GM18909 (cell line): ENCODE measurements around the gene PAPSS2.
"Not testable (repeated sequence)": the region's sequence is repeated elsewhere in the genome, so short reads cannot be mapped to it uniquely, and the experiment has no call there.

Experiments used
- ATAC-seq: cut with Tn5 transposase; IDR thresholded peaks from one replicate; pipeline ENCODE4 v1.9.1; 2021; ENCODE audit warnings: mild to moderate bottlenecking; ENCODE audit not compliant: unreplicated experiment, poor library complexity

PAPSS2 gene

GRCh38 chr10:87700031-87700796, 40.5 kb downstream of the PAPSS2 start:
- ATAC-seq: no peak

- ATAC-seq: no peak
Measured at GRCh38 chr10:87702260-87702972, 42.7 kb downstream of the PAPSS2 start.

GRCh38 chr10:87702973-87703294, 43.3 kb downstream of the PAPSS2 start:
- ATAC-seq: no peak

- no peak for ATAC-seq
Measured at GRCh38 chr10:87703771-87704170, 44.1 kb downstream of the PAPSS2 start.

GRCh38 chr10:87705339-87705738, 45.7 kb downstream of the PAPSS2 start:
- no peak for ATAC-seq

- ATAC-seq: no peak
Measured at GRCh38 chr10:87706731-87707130, 47.1 kb downstream of the PAPSS2 start.

- ATAC-seq: no peak
Measured at GRCh38 chr10:87707254-87707653, 47.6 kb downstream of the PAPSS2 start.

- no peak for ATAC-seq
Measured at GRCh38 chr10:87712913-87713616, 53.4 kb downstream of the PAPSS2 start.

- no peak for ATAC-seq
Measured at GRCh38 chr10:87713707-87714106, 54.0 kb downstream of the PAPSS2 start.

- no peak for ATAC-seq
Measured at GRCh38 chr10:87715552-87716347, 56.1 kb downstream of the PAPSS2 start.

- no peak for ATAC-seq
Measured at GRCh38 chr10:87716348-87716670, 56.6 kb downstream of the PAPSS2 start.

- no peak for ATAC-seq
Measured at GRCh38 chr10:87720665-87721064, 61.0 kb downstream of the PAPSS2 start.

- ATAC-seq: no peak
Measured at GRCh38 chr10:87721781-87722180, 62.1 kb downstream of the PAPSS2 start.

GRCh38 chr10:87722716-87723115, 63.0 kb downstream of the PAPSS2 start:
- no peak for ATAC-seq

- ATAC-seq: no peak
Measured at GRCh38 chr10:87723500-87723899, 63.8 kb downstream of the PAPSS2 start.

GRCh38 chr10:87724789-87725188, 65.1 kb downstream of the PAPSS2 start:
- ATAC-seq: no peak

- no peak for ATAC-seq
Measured at GRCh38 chr10:87729940-87730339, 70.3 kb downstream of the PAPSS2 start.

GRCh38 chr10:87733081-87733480, 73.4 kb downstream of the PAPSS2 start:
- ATAC-seq: no peak

- no peak for ATAC-seq
Measured at GRCh38 chr10:87734987-87735827, 75.5 kb downstream of the PAPSS2 start.

GRCh38 chr10:87738253-87738652, 78.6 kb downstream of the PAPSS2 start:
- not testable (repeated sequence) for ATAC-seq
